Cardiac ventricle fibroblast (primary cell): ENCODE data around the gene LRP2. TPM values are rescaled to one million over a fixed set of nuclear protein-coding genes. Genes with fewer than 3 reads are reported as not detected.

Experiments
- total RNA-seq: library from RNA; depleted of rRNA; stranded (reverse); fragments of >200 nt; gene quantifications from 2 replicates; pipeline ENCODE4 v1.2.3, GENCODE V29; 2015

The LRP2 gene
- not detected in 2 replicates for total RNA-seq

DNA sequence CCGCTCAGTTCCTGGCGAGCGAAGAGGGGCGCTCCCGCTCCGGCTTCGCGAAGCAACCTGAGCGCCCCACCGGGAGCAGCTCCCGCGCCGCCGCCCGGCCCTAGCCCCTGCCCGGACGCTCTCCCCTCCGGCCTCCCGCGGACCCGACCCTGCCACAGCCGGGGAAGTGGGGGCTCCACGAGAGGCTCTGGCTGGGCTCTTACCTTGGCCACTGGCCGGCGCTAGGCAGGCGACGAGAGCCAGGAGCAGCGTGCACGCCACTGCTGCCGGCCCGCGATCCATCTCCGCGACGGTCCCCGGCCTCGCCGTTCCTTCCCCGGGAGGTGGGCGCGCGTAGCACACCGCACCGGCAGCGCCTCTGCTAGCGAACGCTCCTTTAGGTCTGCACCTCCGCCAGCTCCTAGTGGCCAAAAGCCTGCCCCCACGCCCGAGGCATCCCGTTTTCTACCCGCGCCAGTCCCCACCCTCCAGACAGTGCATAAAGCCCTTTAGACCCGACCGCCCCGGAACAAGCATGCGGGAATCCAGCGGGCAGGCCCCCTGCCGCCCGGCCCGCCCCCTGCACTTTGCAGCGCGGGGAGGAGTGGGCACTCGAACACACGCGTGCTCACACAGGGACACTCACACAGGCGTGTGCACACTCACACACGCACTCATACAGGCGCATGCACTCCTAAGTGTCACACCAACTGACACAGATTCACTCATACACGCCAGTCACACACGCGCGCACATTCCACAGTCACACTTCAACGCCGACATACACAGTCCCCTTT is at the start of gene LRP2:
Gene LRP2, minus strand, starts transcription at position 417 of the 776 bp plus-strand sequence. Its CDS starts 135 bp downstream, at position 282.

Other genes with a start within 250 kb of the LRP2 start
- 5.1 and 6.7 TPM in 2 replicates for gene BBS5, start 117.0 kb upstream of the LRP2 start, total RNA-seq
- 1.00 and 1.7 TPM in 2 replicates for gene KLHL41, start 147.2 kb upstream of the LRP2 start, total RNA-seq
- 4.6 and 9.0 TPM in 2 replicates for gene FASTKD1, start 211.3 kb upstream of the LRP2 start, total RNA-seq
- 22.9 and 23.6 TPM in 2 replicates for gene PPIG, start 221.8 kb upstream of the LRP2 start, total RNA-seq